Fibroblast of the conjunctiva (primary cell): ENCODE results near the gene SLC6A2.

Experiments
- DNase-seq: peaks from one replicate; pipeline ENCODE4 v3.0.0-alpha.2; 2010; ENCODE audit warnings: low read depth

The SLC6A2 gene

GRCh38 chr16:55671974-55672280, 16.1 kb downstream of the SLC6A2 start:
- DNase-seq: no peak

GRCh38 chr16:55672471-55672870, 16.7 kb downstream of the SLC6A2 start:
- peak; percentile 90 for DNase-seq

- DNase-seq: peak; percentile 4
Observed at GRCh38 chr16:55678161-55678821, 22.5 kb downstream of the SLC6A2 start.

- DNase-seq: no peak
Observed at GRCh38 chr16:55682086-55682485, 26.3 kb downstream of the SLC6A2 start.

- no peak for DNase-seq
Observed at GRCh38 chr16:55685973-55686372, 30.2 kb downstream of the SLC6A2 start.

- DNase-seq: no peak
Observed at GRCh38 chr16:55686671-55687070, 30.9 kb downstream of the SLC6A2 start.

GRCh38 chr16:55687802-55688201, 32.0 kb downstream of the SLC6A2 start:
- DNase-seq: no peak

- no peak for DNase-seq
Observed at GRCh38 chr16:55690841-55691240, 35.1 kb downstream of the SLC6A2 start.

- no peak for DNase-seq
Observed at GRCh38 chr16:55691771-55692170, 36.0 kb downstream of the SLC6A2 start.

GRCh38 chr16:55695595-55695994, 39.8 kb downstream of the SLC6A2 start:
- DNase-seq: no peak

- no peak for DNase-seq
Observed at GRCh38 chr16:55697867-55698266, 42.1 kb downstream of the SLC6A2 start.

GRCh38 chr16:55698331-55698730, 42.5 kb downstream of the SLC6A2 start:
- DNase-seq: no peak

GRCh38 chr16:55698946-55699345, 43.2 kb downstream of the SLC6A2 start:
- no peak for DNase-seq

GRCh38 chr16:55699616-55700015, 43.8 kb downstream of the SLC6A2 start:
- DNase-seq: no peak

- DNase-seq: no peak
Observed at GRCh38 chr16:55700067-55700466, 44.3 kb downstream of the SLC6A2 start.

- DNase-seq: no peak
Observed at GRCh38 chr16:55700961-55701360, 45.2 kb downstream of the SLC6A2 start.

- no peak for DNase-seq
Observed at GRCh38 chr16:55701442-55702319, 45.9 kb downstream of the SLC6A2 start.

GRCh38 chr16:55703003-55704001, 47.5 kb downstream of the SLC6A2 start:
- peak; percentile 63 for DNase-seq

GRCh38 chr16:55706739-55707384, 51.1 kb downstream of the SLC6A2 start:
- DNase-seq: no peak

GRCh38 chr16:55709801-55710200, 54.0 kb downstream of the SLC6A2 start:
- DNase-seq: no peak

GRCh38 chr16:55710466-55710865, 54.7 kb downstream of the SLC6A2 start:
- DNase-seq: no peak
